GM19452 (cell line): ENCODE data around the gene DUOX1.

Experiments
- ATAC-seq: cut with Tn5 transposase; IDR thresholded peaks from one replicate; pipeline ENCODE4 v1.9.1; 2021; ENCODE audit not compliant: unreplicated experiment

DUOX1 gene

GRCh38 chr15:45185903-45186770 lies 56.3 kb downstream of the DUOX1 start:
- ATAC-seq: no peak

- no peak for ATAC-seq
Measured at GRCh38 chr15:45186771-45187577, 57.2 kb downstream of the DUOX1 start.

- ATAC-seq: no peak
Measured at GRCh38 chr15:45187578-45187893, 57.7 kb downstream of the DUOX1 start.

- no peak for ATAC-seq
Measured at GRCh38 chr15:45187894-45188830, 58.4 kb downstream of the DUOX1 start, which contains the start of gene SHF. TSS of gene SHF (minus strand) at chr15:45187966. CDS start at chr15:45187951, 15 bp downstream.

- no peak for ATAC-seq
Measured at GRCh38 chr15:45197512-45197911, 67.7 kb downstream of the DUOX1 start.

- peak; percentile 62 for ATAC-seq
Measured at GRCh38 chr15:45198337-45199135, 68.7 kb downstream of the DUOX1 start.

GRCh38 chr15:45199136-45199810 lies 69.5 kb downstream of the DUOX1 start:
- peak; percentile 6 for ATAC-seq

- ATAC-seq: peak; percentile 47
Measured at GRCh38 chr15:45200001-45200798, 70.4 kb downstream of the DUOX1 start.

- ATAC-seq: peak; percentile 19
Measured at GRCh38 chr15:45200799-45201556, 71.2 kb downstream of the DUOX1 start.

- no peak for ATAC-seq
Measured at GRCh38 chr15:45201557-45201859, 71.7 kb downstream of the DUOX1 start.

GRCh38 chr15:45201869-45202268 lies 72.1 kb downstream of the DUOX1 start:
- no peak for ATAC-seq

- ATAC-seq: no peak
Measured at GRCh38 chr15:45203182-45203581, 73.4 kb downstream of the DUOX1 start.

- ATAC-seq: no peak
Measured at GRCh38 chr15:45205192-45205591, 75.4 kb downstream of the DUOX1 start.

GRCh38 chr15:45212493-45212892 lies 82.7 kb downstream of the DUOX1 start:
- ATAC-seq: no peak
